Activated CD8-positive, alpha-beta memory T cell treated with anti-CD3 and anti-CD28 coated beads for 1 hour (primary cell): Measurements from ENCODE around the gene CAPN1.

Source experiments
- DNase-seq, 2 donors: peaks; one replicate each; pipeline ENCODE4 v3.0.0-alpha.2; 2020; ENCODE audit warnings: low read depth in 1 of 2; ENCODE audit errors: extremely low read depth in 1 of 2

Gene CAPN1

DNA sequence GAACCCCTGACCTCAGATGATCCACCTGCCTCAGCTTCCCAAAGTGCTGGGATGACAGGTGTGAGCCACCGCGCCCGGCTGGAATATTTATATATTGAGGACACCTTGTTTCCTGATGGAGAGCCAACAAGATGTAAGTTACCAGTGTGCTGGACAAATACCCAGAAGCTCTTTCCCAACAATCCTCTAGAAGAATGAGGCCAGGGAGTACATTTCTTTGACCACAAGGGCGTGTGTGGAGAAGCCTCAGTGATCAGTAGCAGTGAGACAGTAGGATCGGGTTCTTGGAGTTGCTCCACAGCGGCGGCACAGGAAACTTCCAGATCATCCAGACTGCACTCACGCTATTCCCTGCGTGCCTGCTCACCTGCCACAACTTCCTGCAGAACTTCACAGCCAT is 69.7 kb downstream of the CAPN1 start:
- DNase-seq, result no peak

DNA sequence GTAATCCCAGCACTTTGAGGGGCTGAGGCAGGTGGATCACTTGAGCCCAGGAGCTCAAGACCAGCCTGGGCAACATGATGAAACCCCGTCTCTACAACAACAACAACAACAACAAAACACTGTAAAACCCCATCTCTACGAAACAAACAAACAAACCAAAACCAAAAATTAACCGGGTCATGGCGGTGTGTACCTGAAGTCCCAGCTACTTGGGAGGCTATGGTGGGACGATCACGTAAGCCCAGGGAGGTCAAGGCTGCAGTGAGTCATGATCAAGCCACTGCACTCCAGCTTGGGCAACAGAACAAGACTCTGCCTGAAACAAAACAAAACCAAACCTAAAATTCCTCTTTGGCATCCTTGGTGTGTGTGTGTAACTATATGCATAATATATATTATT is 73.0 kb downstream of the CAPN1 start:
- no peak for DNase-seq

DNA sequence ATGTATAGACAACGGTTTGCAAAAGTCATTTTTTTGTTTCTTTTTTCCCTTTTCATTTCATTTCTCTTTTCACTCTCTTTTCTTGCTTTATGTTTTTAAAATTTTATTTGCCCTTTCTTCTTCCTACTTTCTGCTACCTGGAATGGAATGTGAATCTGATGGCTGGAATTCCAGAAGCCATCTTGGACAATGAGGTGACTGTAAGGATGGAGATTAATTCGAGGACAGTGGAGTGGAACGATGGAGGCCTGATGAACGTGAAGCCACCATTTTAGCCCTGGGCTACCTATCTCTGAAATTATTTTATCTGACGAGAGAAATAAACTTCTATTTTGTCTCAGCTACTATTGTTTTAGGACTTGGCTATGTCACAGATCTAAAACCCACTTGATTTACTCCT is 77.3 kb downstream of the CAPN1 start:
- DNase-seq, result no peak

DNA sequence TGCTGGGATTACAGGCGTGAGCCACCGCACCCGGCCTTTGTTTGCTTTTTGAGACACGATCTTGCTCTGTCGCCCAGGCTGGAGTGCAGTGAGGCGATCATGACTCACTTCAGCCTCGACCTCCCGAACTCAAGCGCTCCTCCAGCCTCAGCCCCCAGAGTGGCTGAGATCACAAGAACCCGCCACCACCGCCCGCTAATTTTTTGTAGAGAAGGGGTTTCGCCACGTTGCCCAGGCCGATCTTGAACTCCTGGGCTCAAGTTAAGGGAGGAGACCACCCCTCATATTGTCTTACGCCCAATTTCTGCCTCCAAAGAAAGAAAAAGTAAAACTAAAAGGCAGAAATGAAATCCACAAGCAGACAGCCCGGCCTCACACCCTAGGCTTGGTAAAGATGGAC is 78.6 kb downstream of the CAPN1 start:
- no peak for DNase-seq

DNA sequence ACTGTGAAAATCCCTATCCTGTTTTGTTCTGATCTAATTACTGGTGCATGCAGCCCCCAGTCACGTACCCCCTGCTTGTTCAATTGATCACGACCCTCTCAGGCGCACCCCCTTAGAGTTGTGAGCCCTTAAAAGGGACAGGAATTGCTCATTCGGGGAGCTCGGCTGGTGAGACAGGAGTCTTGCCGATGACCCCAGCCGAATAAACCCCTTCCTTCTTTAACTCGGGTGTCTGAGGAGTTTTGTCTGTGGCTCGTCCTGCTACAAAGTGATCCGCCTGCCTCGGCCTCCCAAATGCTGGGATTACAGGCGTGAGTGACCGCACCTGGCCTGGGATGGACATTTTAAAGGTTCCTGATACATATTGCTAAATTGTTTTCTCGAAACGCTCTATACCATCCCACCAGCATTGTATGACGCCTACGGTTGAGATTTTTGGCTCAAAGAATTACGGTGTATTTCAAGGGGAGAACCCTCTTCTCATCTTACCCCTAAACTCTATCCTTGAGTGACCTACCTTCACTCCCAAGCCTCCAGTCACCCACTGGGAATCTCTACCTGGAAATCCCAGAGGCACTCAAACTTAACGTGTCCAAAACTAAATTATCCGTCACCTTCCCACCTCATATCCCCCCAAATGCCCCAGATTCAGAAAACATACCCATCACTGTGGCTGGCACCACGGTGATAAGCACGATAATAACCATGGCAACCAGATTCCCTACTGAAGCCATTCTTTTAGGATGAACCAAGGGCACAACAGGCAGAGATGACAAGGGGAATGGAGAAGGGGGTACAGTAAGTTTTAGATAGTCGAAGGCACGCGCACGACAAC is 79.2 kb downstream of the CAPN1 start:
- DNase-seq, result no peak
